Ishikawa (cell line): Measurements from ENCODE around the gene TMOD1.

Experiments
- NFIC ChIP-seq: IDR thresholded peaks from 2 replicates; pipeline ENCODE4 v1.6.1; 2012

The TMOD1 gene

DNA sequence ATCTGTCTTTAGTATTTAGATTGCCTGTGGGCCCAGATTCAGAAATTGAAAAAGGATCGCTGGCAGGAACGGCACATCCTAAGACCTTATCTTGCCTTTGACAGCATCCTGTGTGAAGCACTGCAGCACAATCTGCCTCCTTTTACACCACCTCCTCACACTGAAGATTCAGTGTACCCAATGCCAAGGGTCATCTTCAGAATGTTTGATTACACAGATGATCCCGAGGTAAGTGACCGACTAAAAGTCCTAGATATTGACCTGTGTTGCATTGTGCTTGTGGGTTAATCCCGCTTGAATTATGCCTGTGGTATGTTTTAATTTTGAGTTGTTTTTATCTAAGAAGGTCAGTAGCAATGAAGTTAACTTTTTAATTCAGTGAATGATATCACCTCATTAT, 146.5 kb downstream of the TMOD1 start:
- TF ChIP-seq NFIC = no peak
